GM12878 (cell line): ENCODE results near the gene RNF113B. TPM values are rescaled to one million over a fixed set of nuclear protein-coding genes. Genes with fewer than 3 reads are reported as not detected.

Experiments used
- ATAC-seq: fragments of 200-7000 bp; cut with Tn5 transposase; 3 replicates; pipeline ENCODE4 v1.9.1; 2020; ENCODE audit warnings: mild to moderate bottlenecking, moderate library complexity
- BruUV-seq: library from RNA; stranded (reverse); fragments of 400-500 nt; replicated peaks from 2 replicates; lab custom pipeline; 2021; lab: Mats Ljungman, UMichigan
- CTCF ChIA-PET: fragments of 300-600 bp; sonication (Branson Sonifier 250); formaldehyde crosslinking; extraction: SDS; loops from one replicate; lab custom pipeline; 2021; ENCODE audit warnings: inconsistent platforms; lab: Yijun Ruan, JAX
- POLR2A ChIA-PET: fragments of 350-600 bp; formaldehyde crosslinking; extraction: SDS; loops from one replicate; lab custom pipeline; 2021; ENCODE audit warnings: inconsistent platforms; lab: Charles Lee
- RAD21 ChIA-PET: fragments of 300-600 bp; sonication (Branson Sonifier 250); formaldehyde crosslinking; loops from one replicate; lab custom pipeline; 2023; ENCODE audit warnings: antibody characterized with exemption; ENCODE audit not compliant: unreplicated experiment; lab: Charles Lee
- SMC1A ChIA-PET: fragments of 300-600 bp; sonication (Branson Sonifier 250); formaldehyde crosslinking; loops from one replicate; lab custom pipeline; 2023; ENCODE audit not compliant: unreplicated experiment, uncharacterized antibody; lab: Charles Lee
- DNase-seq: peaks from one replicate; pipeline ENCODE4 v3.0.0-alpha.2; 2011; ENCODE audit warnings: low read depth, low spot score
- FAIRE-seq: peaks from 3 replicates; lab custom pipeline; 2011; peaks lifted over from hg19 to GRCh38; lab: Jason Lieb, UNC
- H2AFZ ChIP-seq: 2 replicates; pipeline ENCODE4 v1.6.0; 2011; ENCODE audit warnings: low read depth, low read length, control low read depth; ENCODE audit not compliant: control insufficient read depth
- H3K27ac ChIP-seq: 2 replicates; pipeline ENCODE4 v1.5.1; 2011; ENCODE audit warnings: control low read depth; ENCODE audit not compliant: control insufficient read depth, insufficient read depth
- H3K27me3 ChIP-seq, 2 experiments: replicated peaks in 1 of 2; 2 replicates each; pipeline versions ENCODE4 v1.6.0 to v1.6.1; 2011; ENCODE audit warnings: low read length in 1 of 2; ENCODE audit not compliant: control insufficient read depth in 2 of 2, insufficient read depth in 2 of 2
- H3K36me3 ChIP-seq, 2 experiments: 2 replicates each; pipeline ENCODE4 v1.5.1; 2011; ENCODE audit warnings: low read length in 1 of 2; ENCODE audit not compliant: control insufficient read depth in 2 of 2, insufficient read depth in 2 of 2
- H3K4me1 ChIP-seq: 2 replicates; pipeline ENCODE4 v1.6.1; 2011; ENCODE audit warnings: mild to moderate bottlenecking, low read length, moderate library complexity, mixed read lengths; ENCODE audit not compliant: control insufficient read depth, insufficient read depth
- H3K4me2 ChIP-seq: 2 replicates; pipeline ENCODE4 v1.6.0; 2011; ENCODE audit warnings: control low read depth; ENCODE audit not compliant: control insufficient read depth, insufficient read depth
- H3K4me3 ChIP-seq: fragments of 200-600 bp; sonication (generic); 2 replicates; pipeline ENCODE4 v1.5.1; 2016
- H3K79me2 ChIP-seq: 2 replicates; pipeline ENCODE4 v1.6.0; 2011; ENCODE audit warnings: low read length; ENCODE audit not compliant: control insufficient read depth, insufficient read depth
- H3K9ac ChIP-seq: 2 replicates; pipeline ENCODE4 v1.8.0; 2011; ENCODE audit warnings: low read length, control low read depth, mixed read lengths; ENCODE audit not compliant: control insufficient read depth, insufficient read depth
- H3K9me3 ChIP-seq: replicated peaks from 3 replicates; pipeline ENCODE4 v1.5.1; 2011; ENCODE audit warnings: mild to moderate bottlenecking, low read length; ENCODE audit not compliant: control insufficient read depth, insufficient read depth
- H4K20me1 ChIP-seq: 2 replicates; pipeline ENCODE4 v1.6.0; 2011; ENCODE audit not compliant: control insufficient read depth, insufficient read depth
- ATF2 ChIP-seq: IDR thresholded peaks from 2 replicates; pipeline ENCODE4 v1.6.1; 2012; ENCODE audit warnings: low read length, inconsistent platforms
- BMI1 ChIP-seq: fragments of 450-650 bp; IDR thresholded peaks from 2 replicates; pipeline ENCODE4 v1.6.1; 2016; ENCODE audit warnings: mild to moderate bottlenecking, moderate library complexity, borderline replicate concordance
- CTCF ChIP-seq, 3 experiments: IDR thresholded peaks in 2 of 3; conservative IDR thresholded peaks in 1 of 3; 2 replicates each; pipeline ENCODE4 v1.5.1; 2011; ENCODE audit warnings: low read depth in 3 of 3, low read length in 3 of 3, mild to moderate bottlenecking in 3 of 3, control low read depth in 2 of 3, moderate library complexity in 2 of 3, inconsistent platforms in 1 of 3, mixed read lengths in 1 of 3; ENCODE audit not compliant: control insufficient read depth in 2 of 3, insufficient read depth in 1 of 3; ENCODE audit errors: extremely low read depth in 1 of 3
- GABPA ChIP-seq: IDR thresholded peaks from 2 replicates; pipeline ENCODE4 v1.6.1; 2014; ENCODE audit warnings: antibody characterized with exemption, low read depth, mild to moderate bottlenecking, inconsistent platforms
- HDGF ChIP-seq: fragments of 450-650 bp; IDR thresholded peaks from 2 replicates; pipeline ENCODE4 v1.6.1; 2016; ENCODE audit warnings: antibody characterized with exemption
- IRF5 ChIP-seq: fragments of 450-650 bp; IDR thresholded peaks from 2 replicates; pipeline ENCODE4 v1.6.1; 2017; ENCODE audit warnings: borderline replicate concordance
- LARP7 ChIP-seq: fragments of 450-650 bp; IDR thresholded peaks from 2 replicates; pipeline ENCODE4 v1.6.1; 2017; ENCODE audit warnings: mild to moderate bottlenecking
- NKRF ChIP-seq: fragments of 450-650 bp; conservative IDR thresholded peaks from 2 replicates; pipeline ENCODE4 v1.6.1; 2017; ENCODE audit warnings: mild to moderate bottlenecking, moderate library complexity
- PAX8 ChIP-seq: fragments of 450-650 bp; IDR thresholded peaks from 2 replicates; pipeline ENCODE4 v1.6.1; 2017; ENCODE audit warnings: mild to moderate bottlenecking, moderate library complexity
- POLR2AphosphoS2 ChIP-seq: IDR thresholded peaks from 2 replicates; pipeline ENCODE4 v1.6.1; 2011; ENCODE audit warnings: low read depth, mild to moderate bottlenecking, low read length, improper control_type of control experiment, moderate library complexity
- RFX5 ChIP-seq: IDR thresholded peaks from 2 replicates; pipeline ENCODE4 v1.6.1; 2011; ENCODE audit warnings: low read depth, low read length, improper control_type of control experiment
- SREBF1 ChIP-seq: IDR thresholded peaks from 2 replicates; pipeline ENCODE4 v1.6.1; 2012; ENCODE audit warnings: mild to moderate bottlenecking, low read length
- SUZ12 ChIP-seq: fragments of 200-600 bp; sonication (generic); IDR thresholded peaks from one replicate; pipeline ENCODE4 v1.6.1; 2018; ENCODE audit warnings: antibody characterized with exemption, mild to moderate bottlenecking; ENCODE audit not compliant: unreplicated experiment
- YBX1 ChIP-seq: fragments of 450-650 bp; IDR thresholded peaks from 2 replicates; pipeline ENCODE4 v1.6.1; 2016; ENCODE audit warnings: antibody characterized with exemption
- WGBS: methylation state at CpG from one replicate; pipeline ENCODE4 v1.1.6; 2016; ENCODE audit warnings: low lambda C conversion rate; ENCODE audit not compliant: insufficient replicate concordance, insufficient coverage; ENCODE audit errors: missing lambda C conversion rate; 5-methylcytosine and 5-hydroxymethylcytosine counted together
- in situ Hi-C: fragments of 300-500 bp; cut with MboI; formaldehyde crosslinking; loops from 9 replicates; pipeline ENCODE4 v1.14.3; 2018; ENCODE audit warnings: mixed read lengths
- intact Hi-C: fragments of 100-400 bp; cut with micrococcal nuclease; formaldehyde crosslinking; loops from one replicate; pipeline ENCODE4 v1.14.2; 2022; ENCODE audit not compliant: unreplicated experiment
- polyA plus RNA-seq, 11 experiments: library from polyadenylated mRNA; depleted of rRNA in 4 of 11; unstranded in 6 of 11; stranded (reverse) in 5 of 11; fragments of >200 nt; fragmentation: Nextera tagmentation in 4 of 11; fragmentation: Illumina TruSeq in 1 of 11; extraction: Ambion mirVana in 4 of 11; extraction: Trizol in 1 of 11; gene quantifications; 1 replicate in 1 of 11; 2 replicates in 10 of 11; pipeline versions ENCODE4 v1.2.1 to v1.2.3, GENCODE V29; 2011 to 2016; ENCODE audit warnings: inconsistent platforms in 2 of 11, missing spikeins in 2 of 11, low read depth in 1 of 11
- total RNA-seq, 4 experiments: library from RNA; depleted of rRNA in 3 of 4; stranded (reverse); fragments of >200 nt in 3 of 4; fragmentation: Illumina TruSeq in 1 of 4; extraction: Trizol in 1 of 4; gene quantifications; 2 replicates each; pipeline versions ENCODE4 v1.2.1 to v1.2.3, GENCODE V29; 2013 to 2021
- TF ChIP-seq, protein P1 (sequence below): fragments of 150-350 bp; IDR thresholded peaks from 2 replicates; pipeline ENCODE4 v1.6.1; 2014; ENCODE audit warnings: mild to moderate bottlenecking, low read depth, low read length

RNF113B gene
- total and polyA plus RNA-seq, 10 of the 15 experiments (the other 5 are each of a cell fraction or from before 2014, with no cell fraction given): not detected

GRCh38 chr13:98214008-98214643 is 37.1 kb upstream of the RNF113B start:
- no peaks in the 10 kb centered on the region for H3K27me3 ChIP-seq
- H3K4me2 ChIP-seq: no peak overlapping the region
- H3K79me2 ChIP-seq: no peaks in the 10 kb centered on the region
- H3K36me3 ChIP-seq: no peaks in the 10 kb centered on the region
- RAD21 ChIA-PET: interaction anchor here (2.1 kb wide), 1 partner anchor 24 kb away, joined by 7 read pairs; no protein-coding TSS in a partner anchor
- POLR2A ChIA-PET: no interaction called here
- no peak overlapping the region for H3K27ac ChIP-seq
- CTCF ChIA-PET: no interaction called here
- 64% methylated on average over 16 of the region's 16 CpGs for WGBS
- ATAC-seq: no peak
- FAIRE-seq: no peak
- DNase-seq: no peak
- H3K4me1 ChIP-seq: no peaks in the 10 kb centered on the region
- H3K4me3 ChIP-seq: no peak overlapping the region
- no peak overlapping the region for H3K9ac ChIP-seq
- SMC1A ChIA-PET: interaction anchor here (2.1 kb wide), 1 partner anchor 12 kb away, joined by 6 read pairs; no protein-coding TSS in a partner anchor
- H2AFZ ChIP-seq: no peak overlapping the region
- BruUV-seq: no TSS peak
- H3K9me3 ChIP-seq: no peaks in the 10 kb centered on the region; the same call in 2 of the 3 replicates
- TF ChIP-seq RFX5: no peak
- no peak for TF ChIP-seq BMI1
- TF ChIP-seq SUZ12: no peak
- no peak for TF ChIP-seq IRF5
- TF ChIP-seq, protein P1, sequence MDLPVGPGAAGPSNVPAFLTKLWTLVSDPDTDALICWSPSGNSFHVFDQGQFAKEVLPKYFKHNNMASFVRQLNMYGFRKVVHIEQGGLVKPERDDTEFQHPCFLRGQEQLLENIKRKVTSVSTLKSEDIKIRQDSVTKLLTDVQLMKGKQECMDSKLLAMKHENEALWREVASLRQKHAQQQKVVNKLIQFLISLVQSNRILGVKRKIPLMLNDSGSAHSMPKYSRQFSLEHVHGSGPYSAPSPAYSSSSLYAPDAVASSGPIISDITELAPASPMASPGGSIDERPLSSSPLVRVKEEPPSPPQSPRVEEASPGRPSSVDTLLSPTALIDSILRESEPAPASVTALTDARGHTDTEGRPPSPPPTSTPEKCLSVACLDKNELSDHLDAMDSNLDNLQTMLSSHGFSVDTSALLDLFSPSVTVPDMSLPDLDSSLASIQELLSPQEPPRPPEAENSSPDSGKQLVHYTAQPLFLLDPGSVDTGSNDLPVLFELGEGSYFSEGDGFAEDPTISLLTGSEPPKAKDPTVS: no peak
- TF ChIP-seq LARP7: no peak
- no peak for TF ChIP-seq SREBF1
- no peak for TF ChIP-seq HDGF
- no peak for TF ChIP-seq NKRF
- no peak for TF ChIP-seq GABPA
- no peak for TF ChIP-seq POLR2AphosphoS2
- no peak for TF ChIP-seq YBX1
- no peak for TF ChIP-seq PAX8
- TF ChIP-seq ATF2: no peak
- no peak for TF ChIP-seq CTCF (IDR thresholded peaks at IDR 0.05 in 2 of 3, conservative IDR thresholded peaks at IDR 0.05 in 1 of 3; ENCODE audit: control insufficient read depth in 2 of 3, extremely low read depth in 1 of 3, insufficient read depth in 1 of 3, low read depth in 3 of 3, low read length in 3 of 3)
- no peaks in the 10 kb centered on the region for H4K20me1 ChIP-seq
- in situ Hi-C loops (no loop called here), intact Hi-C loops (no loop called here)
